ENCODE results near the gene HACD4.

DNA sequence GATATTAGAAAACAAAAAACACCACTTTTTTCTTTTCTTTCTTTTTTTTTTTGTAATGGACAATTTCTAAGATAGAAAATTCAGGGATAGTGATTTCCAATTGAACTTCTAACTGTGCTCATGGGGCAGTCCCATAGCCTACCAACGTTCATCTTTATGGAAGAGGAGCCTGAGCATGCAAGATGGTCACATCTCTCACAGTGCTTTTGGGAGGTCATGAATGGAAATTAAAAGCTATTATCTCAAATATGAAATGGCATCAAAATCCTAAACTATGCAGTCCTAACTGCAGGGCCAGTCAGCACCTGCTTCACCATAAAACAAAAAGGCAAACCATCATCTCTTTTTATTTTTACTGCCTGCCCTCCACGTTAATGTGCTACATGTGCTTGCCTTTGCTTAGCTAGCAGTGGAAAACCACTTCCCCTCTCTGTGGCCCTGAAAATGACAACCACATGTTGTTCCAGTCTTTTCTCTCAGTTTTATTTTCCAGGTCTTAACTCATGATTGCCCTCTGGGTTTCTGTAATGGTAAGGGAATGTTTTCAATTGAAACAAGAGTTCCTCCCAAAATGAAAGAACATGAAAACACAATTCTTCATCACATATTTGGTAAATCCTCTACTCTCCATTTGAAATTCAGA, 29.6 kb upstream of the HACD4 start:
- TF ChIP-seq, protein P1, sequence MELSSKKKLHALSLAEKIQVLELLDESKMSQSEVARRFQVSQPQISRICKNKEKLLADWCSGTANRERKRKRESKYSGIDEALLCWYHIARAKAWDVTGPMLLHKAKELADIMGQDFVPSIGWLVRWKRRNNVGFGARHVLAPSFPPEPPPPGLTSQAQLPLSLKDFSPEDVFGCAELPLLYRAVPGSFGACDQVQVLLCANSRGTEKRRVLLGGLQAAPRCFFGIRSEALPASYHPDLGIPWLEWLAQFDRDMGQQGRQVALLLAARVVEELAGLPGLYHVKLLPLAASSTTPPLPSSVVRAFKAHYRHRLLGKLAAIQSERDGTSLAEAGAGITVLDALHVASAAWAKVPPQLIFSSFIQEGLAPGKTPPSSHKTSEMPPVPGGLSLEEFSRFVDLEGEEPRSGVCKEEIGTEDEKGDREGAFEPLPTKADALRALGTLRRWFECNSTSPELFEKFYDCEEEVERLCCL (CRISPR knock-in tag; IDR thresholded peaks at IDR 0.05; ENCODE audit: borderline replicate concordance) = no peak
- no peak for TF ChIP-seq ZNF274 (CRISPR knock-in tag; IDR thresholded peaks at IDR 0.05)
- no peak for TF ChIP-seq ZNF264 (CRISPR knock-in tag; IDR thresholded peaks at IDR 0.05)
- no peak for TF ChIP-seq ZNF724P (CRISPR knock-in tag; IDR thresholded peaks at IDR 0.05; ENCODE audit: borderline replicate concordance)
- TF ChIP-seq, protein P2, sequence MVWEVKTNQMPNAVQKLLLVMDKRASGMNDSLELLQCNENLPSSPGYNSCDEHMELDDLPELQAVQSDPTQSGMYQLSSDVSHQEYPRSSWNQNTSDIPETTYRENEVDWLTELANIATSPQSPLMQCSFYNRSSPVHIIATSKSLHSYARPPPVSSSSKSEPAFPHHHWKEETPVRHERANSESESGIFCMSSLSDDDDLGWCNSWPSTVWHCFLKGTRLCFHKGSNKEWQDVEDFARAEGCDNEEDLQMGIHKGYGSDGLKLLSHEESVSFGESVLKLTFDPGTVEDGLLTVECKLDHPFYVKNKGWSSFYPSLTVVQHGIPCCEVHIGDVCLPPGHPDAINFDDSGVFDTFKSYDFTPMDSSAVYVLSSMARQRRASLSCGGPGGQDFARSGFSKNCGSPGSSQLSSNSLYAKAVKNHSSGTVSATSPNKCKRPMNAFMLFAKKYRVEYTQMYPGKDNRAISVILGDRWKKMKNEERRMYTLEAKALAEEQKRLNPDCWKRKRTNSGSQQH (CRISPR knock-in tag; IDR thresholded peaks at IDR 0.05; ENCODE audit: low read depth) = no peak
- TF ChIP-seq GTF3A (CRISPR knock-in tag; conservative IDR thresholded peaks at IDR 0.05) = no peak
- TF ChIP-seq ZNF12 (CRISPR knock-in tag; IDR thresholded peaks at IDR 0.05) = no peak
- TF ChIP-seq EZH2 (conservative IDR thresholded peaks at IDR 0.05; ENCODE audit: low read depth, low read length) = no peak
- TF ChIP-seq ZNF33A (CRISPR knock-in tag; IDR thresholded peaks at IDR 0.05; ENCODE audit: borderline replicate concordance) = no peak
- TF ChIP-seq KLF6 (CRISPR knock-in tag; IDR thresholded peaks at IDR 0.05) = no peak
